Spleen (tissue), 11 donors: Measurements from ENCODE around the gene RAB9B. TPM values are rescaled to one million over a fixed set of nuclear protein-coding genes. Genes with fewer than 3 reads are reported as not detected.

Experiments
- DNase-seq: peaks from one replicate; pipeline ENCODE4 v3.0.0-alpha.2; 2020
- H3K27ac ChIP-seq, 8 donors: fragments of 200-600 bp; sonication (generic) in 7 of 8; 1 replicate in 4 of 8; 2 replicates in 4 of 8; pipeline versions ENCODE4 v1.5.0 to v1.8.0; 2016 to 2021; ENCODE audit warnings: inconsistent platforms in 4 of 8, mild to moderate bottlenecking in 4 of 8, moderate library complexity in 1 of 8
- H3K27me3 ChIP-seq, 7 donors: fragments of 200-600 bp; sonication (generic) in 6 of 7; replicated peaks in 1 of 7; 1 replicate in 4 of 7; 2 replicates in 3 of 7; pipeline versions ENCODE4 v1.5.0 to v1.8.0; 2016 to 2021; ENCODE audit warnings: inconsistent platforms in 3 of 7, mild to moderate bottlenecking in 1 of 7
- H3K36me3 ChIP-seq, 6 donors: fragments of 200-600 bp; sonication (generic) in 5 of 6; 1 replicate in 4 of 6; 2 replicates in 2 of 6; pipeline versions ENCODE4 v1.5.0 to v1.8.0; 2016 to 2021; ENCODE audit warnings: inconsistent platforms in 2 of 6
- H3K4me1 ChIP-seq, 6 donors: fragments of 200-600 bp; sonication (generic) in 5 of 6; 1 replicate in 3 of 6; 2 replicates in 3 of 6; pipeline versions ENCODE4 v1.5.0 to v1.8.0; 2016 to 2021; ENCODE audit warnings: inconsistent platforms in 3 of 6
- H3K4me3 ChIP-seq, 8 donors: fragments of 200-600 bp; sonication (generic) in 7 of 8; 1 replicate in 4 of 8; 2 replicates in 4 of 8; pipeline versions ENCODE4 v1.5.0 to v1.8.0; 2016 to 2021; ENCODE audit warnings: inconsistent platforms in 4 of 8, mild to moderate bottlenecking in 4 of 8, moderate library complexity in 2 of 8
- H3K9me3 ChIP-seq, 8 donors: fragments of 200-600 bp; sonication (generic) in 7 of 8; 1 replicate in 4 of 8; 2 replicates in 4 of 8; pipeline versions ENCODE4 v1.5.0 to v1.8.0; 2016 to 2021; ENCODE audit warnings: inconsistent platforms in 4 of 8
- POLR2A ChIP-seq, 3 donors: fragments of 450-650 bp; IDR thresholded peaks; one replicate each; pipeline ENCODE4 v1.5.1; 2017; ENCODE audit warnings: antibody characterized with exemption in 3 of 3, mild to moderate bottlenecking in 1 of 3
- POLR2AphosphoS5 ChIP-seq, 3 donors: sonication (generic); formaldehyde crosslinking; IDR thresholded peaks; one replicate each; pipeline ENCODE4 v1.5.1; 2017; ENCODE audit warnings: antibody characterized with exemption in 3 of 3
- WGBS, 5 donors: extraction: QIAGEN DNeasy Blood & Tissue Kit in 3 of 5; methylation state at CpG; one replicate each; pipeline versions ENCODE4 v1.1.5 to v1.1.7; 2013 to 2018; 5-methylcytosine and 5-hydroxymethylcytosine counted together
- intact Hi-C: fragments of 100-400 bp; cut with DNase I; formaldehyde crosslinking; loops from one replicate; pipeline ENCODE4 v1.15.0; 2023; ENCODE audit warnings: low total_unique reads
- polyA plus RNA-seq, 3 donors: library from polyadenylated mRNA; stranded (reverse); fragments of 200-250 nt; gene quantifications; one replicate each; pipeline ENCODE4 v1.2.1, GENCODE V29; 2013
- total RNA-seq, 7 donors: library from RNA; depleted of rRNA in 3 of 7; stranded (reverse); fragments of >200 nt in 3 of 7; fragmentation: NEBNext Ultra II Directional in 4 of 7; extraction: Animal tissue kit (Norgen Biotek cat#: 25700) in 4 of 7; gene quantifications; one replicate each; pipeline versions ENCODE4 v1.1.0 to v1.2.1, GENCODE V29; 2016 to 2021
- TF ChIP-seq, protein P1 (sequence below), 11 experiments: fragments of 200-600 bp in 7 of 11; fragments of 450-650 bp in 4 of 11; sonication (generic) in 4 of 11; IDR thresholded peaks in 8 of 11; conservative IDR thresholded peaks in 3 of 11; 1 replicate in 7 of 11; 2 replicates in 4 of 11; pipeline versions ENCODE4 v1.4.0 to v1.8.0; 2016 to 2021; ENCODE audit warnings: antibody characterized with exemption in 11 of 11, inconsistent platforms in 4 of 11, mild to moderate bottlenecking in 1 of 11
- donor health status: healthy with polysubstance abuse.
- donor health status: DM: no; HTN: no; CAD: no; lungs with moderate emphysema.
- donor health status: DM: no; HTN: no; CAD: no.
- donor health status: Bipolar disorder and iron deficiency.
- donor health status: healthy.
- donor health status: DM: no; HTN: no; CAD: no.
- donor health status: DM: yes; HTN: yes; CAD: no.

RAB9B gene
- total and polyA plus RNA-seq, 10 donors = 0.43 to 1.0 (median 0.60) TPM

DNA sequence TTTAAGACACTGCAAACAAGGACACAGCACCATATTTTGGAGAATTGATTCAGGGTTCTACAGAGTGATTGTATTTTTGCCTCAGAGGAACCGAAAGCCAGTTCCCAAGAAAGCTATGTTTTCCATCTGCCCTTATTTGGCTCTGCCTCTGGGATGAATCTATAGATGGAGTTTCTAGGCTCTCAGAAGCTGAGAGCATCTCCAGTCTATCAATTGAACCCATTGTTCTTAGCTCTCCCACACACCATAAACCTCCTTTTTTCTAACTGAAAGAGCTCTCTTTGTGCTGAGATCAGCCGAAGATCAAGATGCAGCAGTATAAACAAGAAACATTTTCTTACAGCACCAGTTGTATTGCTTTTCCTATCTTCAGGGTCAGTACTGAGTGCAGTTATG lies 38.5 kb downstream of the RAB9B start:
- DNase-seq = no peak
- H3K27me3 ChIP-seq = no peaks in the 10 kb centered on the region
- 67 to 85% (median 82%) methylated on average over 2 of the region's 2 CpGs for WGBS, 5 donors
- no peaks in the 10 kb centered on the region for H3K4me1 ChIP-seq
- H3K36me3 ChIP-seq = no peaks in the 10 kb centered on the region
- no peak overlapping the region for H3K4me3 ChIP-seq
- TF ChIP-seq POLR2A (IDR thresholded peaks at IDR 0.05) (no peak), POLR2AphosphoS5 (IDR thresholded peaks at IDR 0.05) (no peak)
- TF ChIP-seq, protein P1, sequence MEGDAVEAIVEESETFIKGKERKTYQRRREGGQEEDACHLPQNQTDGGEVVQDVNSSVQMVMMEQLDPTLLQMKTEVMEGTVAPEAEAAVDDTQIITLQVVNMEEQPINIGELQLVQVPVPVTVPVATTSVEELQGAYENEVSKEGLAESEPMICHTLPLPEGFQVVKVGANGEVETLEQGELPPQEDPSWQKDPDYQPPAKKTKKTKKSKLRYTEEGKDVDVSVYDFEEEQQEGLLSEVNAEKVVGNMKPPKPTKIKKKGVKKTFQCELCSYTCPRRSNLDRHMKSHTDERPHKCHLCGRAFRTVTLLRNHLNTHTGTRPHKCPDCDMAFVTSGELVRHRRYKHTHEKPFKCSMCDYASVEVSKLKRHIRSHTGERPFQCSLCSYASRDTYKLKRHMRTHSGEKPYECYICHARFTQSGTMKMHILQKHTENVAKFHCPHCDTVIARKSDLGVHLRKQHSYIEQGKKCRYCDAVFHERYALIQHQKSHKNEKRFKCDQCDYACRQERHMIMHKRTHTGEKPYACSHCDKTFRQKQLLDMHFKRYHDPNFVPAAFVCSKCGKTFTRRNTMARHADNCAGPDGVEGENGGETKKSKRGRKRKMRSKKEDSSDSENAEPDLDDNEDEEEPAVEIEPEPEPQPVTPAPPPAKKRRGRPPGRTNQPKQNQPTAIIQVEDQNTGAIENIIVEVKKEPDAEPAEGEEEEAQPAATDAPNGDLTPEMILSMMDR (IDR thresholded peaks at IDR 0.05 in 8 of 11, conservative IDR thresholded peaks at IDR 0.05 in 3 of 11) = no peak
- no peak overlapping the region for H3K27ac ChIP-seq
- intact Hi-C loops = no loop called here
- no peaks in the 10 kb centered on the region for H3K9me3 ChIP-seq

DNA sequence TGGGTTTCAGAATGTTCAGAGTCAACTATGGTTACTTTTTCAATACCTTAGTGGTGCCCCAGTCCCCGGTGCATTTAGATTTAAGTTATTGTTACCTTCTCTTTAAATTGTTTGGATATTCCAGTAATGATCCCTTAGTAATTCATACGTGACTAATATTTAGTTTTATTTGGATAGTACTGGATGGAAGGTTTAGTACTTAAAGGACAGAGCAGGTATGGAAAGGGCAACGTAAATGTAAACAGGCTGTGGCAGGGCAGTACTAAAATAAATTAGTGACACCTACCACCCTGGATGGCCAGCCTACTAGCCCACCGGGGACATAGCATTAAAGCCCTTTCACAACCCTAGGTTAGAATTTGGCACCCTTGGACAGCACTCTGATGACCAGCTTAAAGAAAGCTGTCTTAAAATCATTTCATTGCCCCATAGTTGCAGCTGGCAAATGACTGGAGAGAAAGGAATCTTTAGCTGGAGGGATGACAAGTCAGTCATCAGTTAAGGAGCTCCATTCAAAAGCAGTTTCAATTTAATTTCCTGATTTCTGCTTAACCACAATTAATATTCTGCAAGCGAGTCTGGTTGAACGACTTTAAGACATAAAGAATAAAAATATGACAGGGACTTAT lies 39.0 kb downstream of the RAB9B start:
- H3K27me3 ChIP-seq = no peaks in the 10 kb centered on the region
- no peaks in the 10 kb centered on the region for H3K9me3 ChIP-seq
- no peaks in the 10 kb centered on the region for H3K4me1 ChIP-seq
- intact Hi-C loops = no loop called here
- H3K27ac ChIP-seq = no peak overlapping the region
- WGBS, 5 donors = 67 to 80% (median 77%) methylated on average over 6 of the region's 6 CpGs
- H3K4me3 ChIP-seq = no peak overlapping the region
- DNase-seq = no peak
- H3K36me3 ChIP-seq = no peaks in the 10 kb centered on the region
- TF ChIP-seq POLR2A (IDR thresholded peaks at IDR 0.05) = no peak
- TF ChIP-seq, protein P1 (IDR thresholded peaks at IDR 0.05 in 8 of 11, conservative IDR thresholded peaks at IDR 0.05 in 3 of 11) = no peak
- TF ChIP-seq POLR2AphosphoS5 (IDR thresholded peaks at IDR 0.05) = no peak

DNA sequence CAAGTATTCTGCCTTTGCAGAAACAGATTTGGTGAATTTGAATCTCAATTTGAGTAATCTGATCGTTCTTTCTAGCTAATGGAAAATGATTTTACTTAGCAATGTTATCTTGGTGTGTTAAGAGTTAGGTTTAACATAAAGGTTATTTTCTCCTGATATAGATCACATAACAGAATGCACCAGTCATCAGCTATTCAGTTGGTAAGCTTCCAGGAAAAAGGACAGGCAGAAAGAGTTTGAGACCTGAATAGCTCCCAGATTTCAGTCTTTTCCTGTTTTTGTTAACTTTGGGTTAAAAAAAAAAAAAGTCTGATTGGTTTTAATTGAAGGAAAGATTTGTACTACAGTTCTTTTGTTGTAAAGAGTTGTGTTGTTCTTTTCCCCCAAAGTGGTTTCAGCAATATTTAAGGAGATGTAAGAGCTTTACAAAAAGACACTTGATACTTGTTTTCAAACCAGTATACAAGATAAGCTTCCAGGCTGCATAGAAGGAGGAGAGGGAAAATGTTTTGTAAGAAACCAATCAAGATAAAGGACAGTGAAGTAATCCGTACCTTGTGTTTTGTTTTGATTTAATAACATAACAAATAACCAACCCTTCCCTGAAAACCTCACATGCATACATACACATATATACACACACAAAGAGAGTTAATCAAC lies 40.1 kb downstream of the RAB9B start:
- no peak overlapping the region for H3K4me3 ChIP-seq
- TF ChIP-seq POLR2AphosphoS5 (IDR thresholded peaks at IDR 0.05) (no peak), POLR2A (IDR thresholded peaks at IDR 0.05) (no peak)
- TF ChIP-seq, protein P1 (IDR thresholded peaks at IDR 0.05 in 8 of 11, conservative IDR thresholded peaks at IDR 0.05 in 3 of 11) = no peak
- intact Hi-C loops = no loop called here
- no peak overlapping the region for H3K27ac ChIP-seq
- no peaks in the 10 kb centered on the region for H3K4me1 ChIP-seq
- no peaks in the 10 kb centered on the region for H3K27me3 ChIP-seq
- no peaks in the 10 kb centered on the region for H3K36me3 ChIP-seq
- DNase-seq = no peak
- H3K9me3 ChIP-seq = no peaks in the 10 kb centered on the region
- WGBS, 5 donors = 67 to 94% (median 74%) methylated on average over 2 of the region's 2 CpGs

DNA sequence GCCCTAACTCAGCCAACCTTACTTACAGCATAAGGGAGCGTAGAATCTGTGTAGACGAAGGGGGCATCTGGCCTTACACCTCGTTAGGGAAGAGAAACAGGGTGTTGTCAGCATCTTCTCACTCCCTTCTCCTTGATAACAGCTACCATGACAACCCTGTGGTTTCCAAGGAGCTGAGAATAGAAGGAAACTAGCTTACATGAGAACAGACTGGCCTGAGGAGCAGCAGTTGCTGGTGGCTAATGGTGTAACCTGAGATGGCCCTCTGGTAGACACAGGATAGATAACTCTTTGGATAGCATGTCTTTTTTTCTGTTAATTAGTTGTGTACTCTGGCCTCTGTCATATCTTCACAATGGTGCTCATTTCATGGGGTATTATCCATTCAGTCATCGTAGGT lies 40.8 kb downstream of the RAB9B start:
- H3K27ac ChIP-seq = no peak overlapping the region
- intact Hi-C loops = no loop called here
- H3K4me3 ChIP-seq = no peak overlapping the region
- no peaks in the 10 kb centered on the region for H3K36me3 ChIP-seq
- 68 to 94% (median 89%) methylated on average over 4 of the region's 4 CpGs for WGBS, 5 donors
- DNase-seq = no peak
- no peaks in the 10 kb centered on the region for H3K4me1 ChIP-seq
- no peaks in the 10 kb centered on the region for H3K9me3 ChIP-seq
- no peaks in the 10 kb centered on the region for H3K27me3 ChIP-seq
- no peak for TF ChIP-seq POLR2AphosphoS5 (IDR thresholded peaks at IDR 0.05)
- no peak for TF ChIP-seq POLR2A (IDR thresholded peaks at IDR 0.05)
- TF ChIP-seq, protein P1 (IDR thresholded peaks at IDR 0.05 in 8 of 11, conservative IDR thresholded peaks at IDR 0.05 in 3 of 11) = no peak
